Calu3 (cell line): Measurements from ENCODE around the gene ZNF670. TPM values are rescaled to one million over a fixed set of nuclear protein-coding genes. Genes with fewer than 3 reads are reported as not detected.

ENCODE experiments used
- BruUV-seq: library from RNA; stranded (reverse); fragments of 400-500 nt; replicated peaks from 2 replicates; lab custom pipeline; 2021; lab: Mats Ljungman, UMichigan
- CTCF ChIA-PET: fragments of 300-600 bp; sonication (Branson Sonifier 250); formaldehyde crosslinking; loops from one replicate; lab custom pipeline; 2022; ENCODE audit warnings: antibody characterized with exemption; lab: Charles Lee
- DNase-seq: peaks from one replicate; pipeline ENCODE4 v3.0.0; 2022
- H3K27ac Mint-ChIP-seq: one replicate; pipeline ENCODE4 v1.8.0; 2022; ENCODE audit warnings: mixed read lengths; ENCODE audit not compliant: unreplicated experiment
- H3K27me3 Mint-ChIP-seq: one replicate; pipeline ENCODE4 v1.8.0; 2022; ENCODE audit warnings: mixed read lengths; ENCODE audit not compliant: unreplicated experiment
- H3K36me3 Mint-ChIP-seq: one replicate; pipeline ENCODE4 v1.8.0; 2022; ENCODE audit warnings: mild to moderate bottlenecking, moderate library complexity, mixed read lengths; ENCODE audit not compliant: insufficient read depth, unreplicated experiment
- H3K4me1 Mint-ChIP-seq: one replicate; pipeline ENCODE4 v1.8.0; 2022; ENCODE audit warnings: mild to moderate bottlenecking, low read depth, mixed read lengths; ENCODE audit not compliant: unreplicated experiment
- H3K4me3 Mint-ChIP-seq: one replicate; pipeline ENCODE4 v1.8.0; 2022; ENCODE audit warnings: mild to moderate bottlenecking, low read depth, moderate library complexity, mixed read lengths; ENCODE audit not compliant: unreplicated experiment
- H3K9me3 Mint-ChIP-seq: one replicate; pipeline ENCODE4 v1.8.0; 2022; ENCODE audit warnings: low read depth, mixed read lengths; ENCODE audit not compliant: unreplicated experiment
- intact Hi-C: fragments of 100-400 bp; cut with micrococcal nuclease; formaldehyde crosslinking; loops from one replicate; pipeline ENCODE4 v1.10.0; 2022; ENCODE audit not compliant: unreplicated experiment
- total RNA-seq: library from RNA; stranded (reverse); gene quantifications from 2 replicates; pipeline ENCODE4 v1.2.3, GENCODE V29; 2022
- TF ChIP-seq, protein P1 (sequence below): fragments of 200-600 bp; IDR thresholded peaks from one replicate; pipeline ENCODE4 v1.8.0; 2022; ENCODE audit warnings: antibody characterized with exemption; ENCODE audit not compliant: unreplicated experiment

The ZNF670 gene
- total RNA-seq, 1 experiment from 2014 or later: 6.1 TPM

- CTCF ChIA-PET: interaction anchor here (1.2 kb wide), 2 partner anchors 13 to 33 kb away, joined by 3 to 14 read pairs; partner anchors contain the start of gene ZNF670
- peak; percentile 67 for DNase-seq
- Mint-ChIP-seq H3K27ac (no peak overlapping the region), H3K36me3 (peaks cover 30% of the 10 kb centered on the region), H3K9me3 (peaks cover 15% of the 10 kb centered on the region), H3K4me3 (peak overlapping the region; percentile 76), H3K4me1 (peaks cover 8% of the 10 kb centered on the region), H3K27me3 (peaks cover 14% of the 10 kb centered on the region)
- TF ChIP-seq, protein P1, sequence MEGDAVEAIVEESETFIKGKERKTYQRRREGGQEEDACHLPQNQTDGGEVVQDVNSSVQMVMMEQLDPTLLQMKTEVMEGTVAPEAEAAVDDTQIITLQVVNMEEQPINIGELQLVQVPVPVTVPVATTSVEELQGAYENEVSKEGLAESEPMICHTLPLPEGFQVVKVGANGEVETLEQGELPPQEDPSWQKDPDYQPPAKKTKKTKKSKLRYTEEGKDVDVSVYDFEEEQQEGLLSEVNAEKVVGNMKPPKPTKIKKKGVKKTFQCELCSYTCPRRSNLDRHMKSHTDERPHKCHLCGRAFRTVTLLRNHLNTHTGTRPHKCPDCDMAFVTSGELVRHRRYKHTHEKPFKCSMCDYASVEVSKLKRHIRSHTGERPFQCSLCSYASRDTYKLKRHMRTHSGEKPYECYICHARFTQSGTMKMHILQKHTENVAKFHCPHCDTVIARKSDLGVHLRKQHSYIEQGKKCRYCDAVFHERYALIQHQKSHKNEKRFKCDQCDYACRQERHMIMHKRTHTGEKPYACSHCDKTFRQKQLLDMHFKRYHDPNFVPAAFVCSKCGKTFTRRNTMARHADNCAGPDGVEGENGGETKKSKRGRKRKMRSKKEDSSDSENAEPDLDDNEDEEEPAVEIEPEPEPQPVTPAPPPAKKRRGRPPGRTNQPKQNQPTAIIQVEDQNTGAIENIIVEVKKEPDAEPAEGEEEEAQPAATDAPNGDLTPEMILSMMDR: no peak
- BruUV-seq: no TSS peak
- intact Hi-C loops: no loop called here
Measured at GRCh38 chr1:247111700-247112478, 33.3 kb upstream of the ZNF670 start.

- DNase-seq: peak; percentile 28
- Mint-ChIP-seq H3K27me3 (peaks cover 14% of the 10 kb centered on the region), H3K4me3 (peak overlapping the region; percentile 76), H3K36me3 (peaks cover 30% of the 10 kb centered on the region), H3K27ac (peak overlapping the region; percentile 32), H3K9me3 (peaks cover 15% of the 10 kb centered on the region), H3K4me1 (peaks cover 8% of the 10 kb centered on the region)
- TF ChIP-seq, protein P1: no peak
- intact Hi-C loops: no loop called here
- CTCF ChIA-PET: interaction anchor here (1.2 kb wide), 1 partner anchor 14 kb away, joined by 14 read pairs; no protein-coding TSS in a partner anchor
- BruUV-seq: no TSS peak
Measured at GRCh38 chr1:247111259-247111699, 32.7 kb upstream of the ZNF670 start.

GRCh38 chr1:247110627-247111258 lies 32.1 kb upstream of the ZNF670 start:
- CTCF ChIA-PET: no interaction called here
- DNase-seq: no peak

GRCh38 chr1:247107694-247108093 lies 29.1 kb upstream of the ZNF670 start:
- Mint-ChIP-seq H3K27me3 (peaks cover 14% of the 10 kb centered on the region), H3K9me3 (peaks cover 20% of the 10 kb centered on the region), H3K27ac (no peak overlapping the region), H3K4me1 (peaks cover 13% of the 10 kb centered on the region), H3K36me3 (peaks cover 31% of the 10 kb centered on the region), H3K4me3 (no peak overlapping the region)
- TF ChIP-seq, protein P1: no peak
- CTCF ChIA-PET: no interaction called here
- BruUV-seq: no TSS peak
- intact Hi-C loops: loop anchor here (10.0 kb wide), 1 partner anchor 173 kb away; the partner anchor contains the start of gene AHCTF1
- no peak for DNase-seq

More at GRCh38 chr1:247110627-247111258, 32.1 kb upstream of the ZNF670 start:
- TF ChIP-seq, protein P1: no peak
- peak overlapping the region; percentile 32 for H3K27ac Mint-ChIP-seq
- peaks cover 14% of the 10 kb centered on the region for H3K27me3 Mint-ChIP-seq
- peak overlapping the region; percentile 76 for H3K4me3 Mint-ChIP-seq
- BruUV-seq: TSS peak; percentile 36
- H3K36me3 Mint-ChIP-seq: peaks cover 30% of the 10 kb centered on the region
- intact Hi-C loops: no loop called here
- H3K4me1 Mint-ChIP-seq: peaks cover 8% of the 10 kb centered on the region
- H3K9me3 Mint-ChIP-seq: peaks cover 15% of the 10 kb centered on the region
